IPS DF 19.7 (cell line): ENCODE measurements around the gene KCNG2.

ENCODE experiments used
- DNase-seq: peaks from one replicate; pipeline ENCODE4 v3.0.0-alpha.2; 2013; ENCODE audit warnings: low read depth, low spot score

The KCNG2 gene

DNA sequence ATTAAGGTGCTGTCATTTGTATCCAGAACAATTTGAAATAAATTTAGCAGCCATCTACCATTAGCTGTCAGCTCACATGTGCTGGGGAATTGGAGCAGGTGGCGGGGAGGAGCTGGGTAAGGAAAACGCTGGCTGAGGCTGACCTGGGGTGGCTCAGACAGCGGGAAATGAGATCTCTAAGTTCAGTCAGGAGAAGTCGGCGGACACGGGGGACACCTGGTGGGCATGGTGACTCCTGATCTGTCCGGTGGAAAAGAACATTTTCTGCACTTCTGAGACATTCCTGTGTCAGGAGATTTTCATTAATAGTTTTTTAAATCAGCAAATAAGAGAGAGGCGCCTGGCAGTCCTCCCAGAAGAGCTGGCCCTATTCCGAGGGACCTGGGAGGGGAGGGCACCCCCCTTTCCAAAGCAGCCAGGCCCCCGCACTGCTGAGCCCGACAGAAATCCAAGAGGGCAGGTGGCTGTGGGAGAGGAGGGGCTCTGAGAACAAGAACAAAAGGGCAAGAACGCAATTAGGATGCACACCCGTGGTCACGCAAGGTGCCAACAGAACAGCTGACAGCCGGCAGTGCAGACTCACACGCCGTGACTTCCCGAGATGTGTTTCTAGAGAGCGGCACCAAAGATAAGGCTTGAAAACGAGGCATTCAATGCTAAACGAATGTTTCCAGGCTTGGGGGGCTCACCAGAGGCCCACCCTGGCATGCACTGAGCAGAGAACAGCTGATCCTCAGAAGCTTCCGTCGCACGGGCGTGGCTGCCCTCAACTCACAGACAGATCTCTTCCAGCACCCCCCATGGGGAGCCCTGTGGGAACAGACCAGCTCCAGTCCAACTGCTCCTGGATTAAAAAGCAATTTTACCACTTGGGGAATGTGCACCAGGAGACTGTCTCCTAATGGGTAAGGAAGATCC, 127.3 kb downstream of the KCNG2 start:
- no peak for DNase-seq

DNA sequence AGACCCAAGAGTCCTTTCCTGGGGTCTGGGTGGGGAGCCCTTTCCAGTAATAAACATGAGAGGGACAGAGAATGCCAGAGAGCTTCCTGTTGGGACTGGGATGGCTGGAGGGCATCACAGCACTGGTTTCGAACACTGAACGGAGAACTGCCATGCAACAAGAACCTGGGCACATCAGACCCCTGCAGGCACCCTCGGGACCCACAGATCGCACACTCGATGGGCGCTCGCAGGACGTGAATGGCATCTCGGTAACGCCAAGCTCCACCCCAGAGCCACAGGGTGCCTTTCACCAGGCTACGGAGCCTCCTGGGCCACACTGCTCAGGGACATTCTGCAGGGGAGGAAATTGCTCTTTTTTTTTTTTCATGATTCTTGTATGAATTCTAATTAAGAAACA, 128.6 kb downstream of the KCNG2 start:
- DNase-seq: no peak

DNA sequence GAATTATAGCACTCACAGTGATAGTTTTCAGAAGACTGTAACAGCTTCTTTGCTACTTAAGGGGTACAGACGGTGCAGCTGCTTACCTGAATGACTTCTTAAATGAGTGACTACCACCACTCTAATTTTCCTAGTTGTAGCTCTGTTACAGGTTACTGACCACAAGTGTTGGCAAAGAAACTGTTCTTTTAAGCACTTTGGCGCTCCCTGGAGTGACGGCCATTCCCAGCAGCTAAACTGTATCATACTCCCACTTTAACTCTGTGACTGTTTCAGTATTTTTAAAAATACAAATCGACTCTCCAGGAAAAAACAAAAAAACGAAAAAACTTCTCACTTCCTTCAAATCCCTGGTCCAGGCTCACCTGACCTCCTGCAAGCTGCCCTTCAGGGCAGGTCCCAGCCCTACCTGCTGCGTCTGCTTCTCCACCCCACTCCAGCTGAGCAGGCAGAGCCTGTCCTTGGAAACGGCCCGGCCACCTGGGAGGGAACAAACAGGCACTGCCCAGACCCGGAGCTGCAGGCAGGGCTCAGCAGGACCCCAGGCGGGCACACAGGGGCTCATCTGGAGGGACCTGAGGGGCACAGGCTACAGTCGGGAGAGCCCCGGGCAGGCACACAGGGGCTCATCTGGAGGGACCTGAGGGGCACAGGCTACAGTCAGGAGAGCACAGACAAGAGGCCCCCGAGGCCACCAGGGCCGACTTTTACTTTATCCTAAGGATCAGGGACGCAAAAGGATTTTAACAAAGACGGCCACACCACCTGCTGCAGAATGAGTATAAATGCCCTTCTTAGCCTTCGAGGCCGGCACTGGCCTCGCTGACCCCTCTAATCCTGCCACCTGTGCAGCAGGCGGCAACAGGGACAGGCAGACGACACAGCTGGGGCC, 129.2 kb downstream of the KCNG2 start:
- DNase-seq: no peak

DNA sequence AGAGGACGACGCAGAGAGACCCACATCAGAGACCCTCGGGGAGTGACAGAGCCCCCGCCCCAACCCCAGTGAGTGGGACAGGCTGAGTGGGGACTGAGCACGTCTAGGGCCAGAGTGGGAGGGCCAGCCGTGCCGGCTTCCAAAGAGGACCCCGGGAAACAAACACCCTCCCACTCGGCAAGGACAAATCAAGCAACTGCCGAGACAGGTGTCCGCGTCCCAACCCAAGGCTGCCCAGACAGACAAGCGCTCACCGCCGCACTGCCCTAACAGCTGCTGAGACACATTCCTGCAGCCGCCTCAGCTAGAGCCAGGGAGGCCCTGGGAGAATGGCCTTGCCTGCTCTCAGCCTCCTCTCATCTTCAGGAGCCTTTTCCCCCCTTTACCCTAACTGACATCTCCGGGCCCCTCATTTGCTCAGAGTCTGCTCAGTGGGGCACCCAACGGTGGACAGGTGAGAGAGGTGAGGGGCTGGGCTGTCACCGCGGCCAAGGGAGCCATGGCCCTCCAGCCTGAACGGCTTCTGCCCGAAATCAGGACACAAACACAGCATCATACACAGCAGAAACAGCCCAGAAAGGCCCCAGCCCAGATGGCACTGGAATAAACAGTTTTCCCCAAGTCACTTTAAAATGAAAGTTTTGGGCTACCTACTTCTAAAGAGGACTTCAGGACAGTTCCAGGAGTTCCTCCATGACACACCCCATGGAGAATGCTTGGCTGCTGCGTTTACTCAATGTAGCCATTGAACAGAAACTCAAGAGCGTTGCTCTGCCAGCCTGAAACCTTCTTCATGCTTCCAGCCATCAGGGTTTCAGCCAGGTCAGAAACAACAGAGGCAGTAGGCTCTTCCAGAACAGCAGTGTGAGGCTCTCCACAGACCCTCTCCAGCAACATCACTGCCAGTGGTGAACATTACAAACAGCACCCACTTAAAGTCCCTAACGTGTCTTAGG, 130.1 kb downstream of the KCNG2 start:
- no peak for DNase-seq

DNA sequence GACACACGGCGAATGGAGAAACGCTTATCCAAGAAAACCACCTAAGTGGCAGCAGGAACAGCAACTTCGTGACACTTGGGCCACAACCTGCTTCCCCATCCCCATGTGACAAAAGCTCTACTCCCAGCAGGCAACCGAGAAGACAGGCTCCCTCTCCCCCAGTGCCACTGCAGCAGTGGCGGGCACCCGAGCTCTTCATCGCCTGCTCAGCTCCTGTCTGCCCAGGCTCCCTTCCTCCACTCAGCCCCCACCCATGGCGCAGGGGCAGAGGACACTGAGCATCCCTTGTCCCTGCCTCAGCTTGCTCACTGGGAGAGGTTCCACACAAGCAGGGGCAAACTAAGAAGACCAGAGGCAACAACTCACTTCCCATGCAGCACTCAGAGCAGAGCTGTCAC, 130.8 kb downstream of the KCNG2 start:
- DNase-seq: no peak

DNA sequence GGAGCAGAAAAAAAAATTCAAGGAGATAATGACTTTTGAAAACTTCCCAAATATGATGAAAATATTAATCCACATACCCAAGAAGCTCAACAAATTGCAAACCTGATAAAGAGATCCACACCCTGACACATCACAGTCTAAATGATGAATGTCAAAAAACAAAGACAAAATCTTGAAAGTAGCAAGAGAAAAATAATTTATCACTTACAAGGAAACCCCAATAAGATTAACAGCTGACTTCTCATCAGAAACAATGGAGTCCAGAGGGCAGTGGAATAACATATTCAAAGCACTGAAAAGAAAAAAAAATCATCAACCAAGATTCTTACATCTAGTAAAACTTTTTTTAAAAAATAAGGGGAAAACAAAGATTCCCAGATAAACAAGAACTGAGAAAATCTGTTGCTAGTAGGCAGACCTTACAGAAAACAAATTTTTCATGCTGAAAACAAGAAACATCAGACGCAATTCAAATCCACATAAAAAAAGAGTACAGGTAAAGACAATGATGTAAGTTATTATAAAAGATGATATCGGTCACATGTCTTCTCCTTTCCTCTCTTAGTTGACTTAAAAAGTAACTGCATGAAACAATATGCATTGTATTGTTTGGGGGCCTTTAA, 132.4 kb downstream of the KCNG2 start:
- DNase-seq: no peak

DNA sequence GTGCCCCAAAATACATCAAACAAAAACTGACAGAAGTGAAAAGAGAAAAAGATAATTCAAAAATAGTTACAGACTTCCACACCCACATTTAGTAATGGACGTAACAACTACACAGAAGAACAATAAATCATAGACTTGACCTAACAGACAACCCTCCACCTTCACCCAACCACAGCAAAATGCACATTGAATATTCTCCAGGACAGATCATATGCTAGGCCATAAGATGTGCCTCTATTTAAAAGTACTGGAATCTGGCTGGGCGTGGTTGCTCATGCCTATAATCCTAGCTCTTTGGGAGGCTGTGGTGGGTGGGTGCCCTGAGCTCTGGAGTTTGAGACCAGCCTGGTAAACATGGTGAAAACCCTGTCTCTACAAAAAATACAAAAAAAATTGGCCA, 133.7 kb downstream of the KCNG2 start:
- no peak for DNase-seq

DNA sequence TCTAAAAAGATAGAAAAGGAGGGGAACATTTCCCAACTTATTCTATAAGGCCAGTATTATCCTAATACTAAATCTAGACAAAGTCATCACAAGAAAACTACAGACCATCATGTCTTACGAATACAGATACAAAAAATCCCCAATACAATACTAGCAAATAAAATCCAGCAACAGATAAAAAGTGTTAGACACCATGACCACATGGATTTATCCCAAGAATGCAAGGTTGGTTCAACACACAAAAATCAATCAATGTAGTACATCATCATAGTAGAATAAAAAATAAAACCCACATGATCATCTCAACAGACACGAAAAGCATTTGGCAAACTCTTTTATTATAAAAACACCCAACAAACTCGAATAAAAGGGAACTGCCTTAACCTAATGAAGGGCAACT, 135.2 kb downstream of the KCNG2 start:
- no peak for DNase-seq

DNA sequence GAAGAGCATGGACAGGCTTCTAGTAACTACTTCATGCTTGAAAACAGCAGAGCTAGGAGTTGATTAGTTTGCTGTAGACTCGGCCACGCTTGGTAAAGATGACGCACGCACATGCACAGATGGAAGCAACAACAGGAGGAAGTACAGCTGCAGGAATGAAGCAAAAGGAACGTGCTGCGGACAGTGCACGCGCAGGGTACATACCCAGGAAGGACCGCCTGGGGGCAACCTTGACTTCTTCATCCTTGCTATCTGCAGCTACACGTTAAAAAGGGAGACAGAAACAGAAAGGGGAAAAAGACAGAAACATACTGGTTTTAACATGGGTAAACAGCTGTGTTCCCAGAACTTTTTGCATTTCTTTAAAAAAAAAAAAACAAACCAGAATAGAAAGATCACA, 136.0 kb downstream of the KCNG2 start:
- DNase-seq: no peak

DNA sequence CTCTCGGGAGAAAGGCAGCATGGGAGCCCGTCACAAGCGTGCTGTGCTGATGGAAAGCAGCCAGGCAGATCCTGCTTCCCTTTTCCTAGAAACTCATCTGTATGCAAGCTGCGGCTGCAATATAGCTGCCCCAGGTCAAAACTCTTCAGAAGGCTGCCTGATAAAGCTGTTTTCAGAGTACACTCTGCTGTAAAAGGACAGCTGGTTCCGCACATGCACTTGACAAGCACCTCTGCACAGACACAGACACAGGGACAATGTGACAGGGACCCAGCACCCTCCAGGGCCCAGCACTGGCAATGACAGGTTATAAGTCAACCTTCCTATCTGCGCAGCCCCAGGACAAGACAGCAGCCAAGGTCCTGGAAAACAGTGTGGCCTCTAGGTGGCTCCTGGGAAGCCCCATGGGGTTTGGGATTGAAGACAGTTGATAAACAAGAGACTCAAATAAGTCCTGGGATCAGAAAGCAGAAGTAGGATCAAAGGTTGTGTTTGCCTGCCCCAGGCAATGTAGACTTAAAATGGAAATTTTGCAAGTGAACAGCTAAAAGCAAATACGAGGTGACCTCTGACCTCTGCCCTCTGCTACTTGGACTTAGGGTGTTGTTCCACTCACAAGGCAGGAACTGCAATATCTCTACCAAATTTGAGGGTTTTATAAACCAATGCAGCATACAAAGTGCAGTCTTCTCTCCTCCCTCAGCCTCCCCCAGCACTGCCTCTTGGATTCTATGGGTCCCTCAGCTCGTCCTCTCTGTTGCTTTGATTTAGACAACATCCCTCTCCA, 136.8 kb downstream of the KCNG2 start:
- DNase-seq: no peak

DNA sequence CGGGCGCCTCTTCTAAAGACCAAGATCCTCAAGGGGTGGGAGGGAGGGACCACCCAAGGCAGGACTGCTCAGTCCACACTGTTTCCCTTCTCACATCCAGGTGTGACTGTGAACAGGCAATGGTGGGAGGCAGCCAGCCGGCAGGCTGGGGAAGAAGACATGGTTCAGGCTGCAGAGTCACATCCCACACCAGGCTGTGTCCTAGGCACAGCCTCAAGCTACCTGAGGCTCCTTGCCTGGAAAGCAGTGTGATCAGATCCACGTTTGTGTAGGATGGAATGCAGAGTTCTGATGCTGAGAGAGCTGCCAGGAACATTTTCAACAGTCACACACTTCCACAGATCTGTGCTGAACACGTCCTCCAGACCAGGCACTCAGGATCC, 137.4 kb downstream of the KCNG2 start:
- no peak for DNase-seq

DNA sequence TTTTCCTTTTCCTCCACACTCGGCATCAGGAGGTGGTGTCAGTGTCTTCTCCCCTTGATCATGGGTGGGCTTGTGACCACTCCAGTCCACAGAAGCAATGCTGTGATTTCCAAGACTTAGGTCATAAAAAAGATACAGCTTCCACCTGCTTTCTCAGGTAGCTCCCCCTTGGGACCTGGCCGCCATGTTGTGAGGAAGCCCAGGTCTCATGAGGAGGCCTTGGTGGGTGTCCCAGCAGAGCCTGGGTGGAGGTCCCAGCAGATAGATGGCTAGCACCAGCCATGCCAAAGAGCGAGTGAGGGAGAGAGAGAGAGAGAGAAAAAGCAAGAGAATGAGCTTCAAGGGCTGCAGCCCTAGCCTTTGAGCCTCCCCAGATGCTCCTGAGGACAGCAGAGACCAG, 137.8 kb downstream of the KCNG2 start:
- no peak for DNase-seq

DNA sequence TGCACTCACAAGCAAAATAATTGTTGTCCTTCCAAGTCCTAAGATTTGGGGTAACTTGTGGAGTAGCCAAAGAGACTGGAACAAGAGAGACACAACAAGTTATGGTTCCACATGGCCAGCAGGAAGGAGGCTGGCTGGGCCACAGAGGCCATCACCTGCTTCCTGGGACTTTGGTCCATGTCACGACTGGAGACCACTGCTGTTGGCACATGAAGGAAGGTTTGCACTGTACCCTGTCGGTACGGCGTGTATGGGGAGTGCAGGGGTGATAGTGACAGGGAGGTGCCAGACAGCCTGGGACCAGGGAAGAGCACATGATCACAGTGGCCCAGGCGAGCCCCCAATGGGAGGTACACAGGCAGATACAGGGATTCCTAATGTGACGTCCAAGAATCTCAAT, 138.2 kb downstream of the KCNG2 start:
- DNase-seq: no peak

DNA sequence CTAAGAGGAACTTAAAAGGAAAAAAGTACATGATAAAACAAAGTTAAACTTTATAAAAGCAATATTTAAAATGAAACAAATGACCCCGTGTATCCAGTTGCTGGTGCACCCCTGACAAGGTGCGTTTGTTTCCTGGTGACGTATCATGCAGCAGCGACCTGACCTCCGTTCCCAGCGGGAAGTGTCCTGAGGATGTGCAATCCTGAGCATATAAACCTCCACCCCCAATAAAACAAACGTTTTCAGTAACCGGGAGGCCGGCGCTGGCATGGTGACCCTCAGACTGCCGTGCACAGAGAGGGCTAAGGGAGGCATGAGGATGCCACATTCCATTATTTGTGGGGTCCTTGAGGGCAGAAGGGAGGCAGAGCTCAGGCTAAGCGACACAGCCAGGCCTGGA, 138.9 kb downstream of the KCNG2 start:
- no peak for DNase-seq

DNA sequence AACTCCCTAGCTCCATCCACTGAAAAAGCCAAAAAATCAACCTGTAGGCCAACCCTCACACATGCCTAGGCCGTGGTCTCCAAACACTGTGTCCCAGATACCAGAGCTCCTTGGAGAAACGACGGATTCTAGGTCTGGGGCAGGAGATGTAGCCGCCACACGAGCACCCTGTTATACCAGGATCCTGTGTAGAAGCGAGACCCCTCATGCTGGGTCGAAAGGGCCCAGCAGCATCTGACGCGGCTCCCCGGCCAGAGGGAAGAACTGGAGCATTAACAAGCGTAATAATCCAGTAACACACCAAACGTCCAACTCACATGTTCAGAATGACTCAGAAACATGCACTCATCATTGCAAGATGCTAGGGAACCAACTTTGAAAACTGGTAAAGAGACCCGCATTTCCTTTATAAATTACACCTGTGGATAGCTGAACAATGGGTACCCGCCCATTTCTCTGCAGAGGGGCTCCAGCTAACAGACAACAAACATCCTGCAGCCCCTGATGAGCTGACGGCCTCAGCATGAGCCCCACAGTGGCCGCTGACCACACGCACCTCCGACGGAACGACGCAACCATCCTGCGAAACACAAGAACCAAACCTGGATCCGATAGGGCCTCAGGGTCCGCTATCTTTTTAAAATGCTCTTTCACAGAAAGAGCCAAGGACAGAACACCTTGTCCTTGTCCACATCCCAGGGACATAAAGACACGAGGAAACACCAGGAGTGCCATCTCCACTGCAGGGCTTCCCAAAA, 139.5 kb downstream of the KCNG2 start:
- no peak for DNase-seq

DNA sequence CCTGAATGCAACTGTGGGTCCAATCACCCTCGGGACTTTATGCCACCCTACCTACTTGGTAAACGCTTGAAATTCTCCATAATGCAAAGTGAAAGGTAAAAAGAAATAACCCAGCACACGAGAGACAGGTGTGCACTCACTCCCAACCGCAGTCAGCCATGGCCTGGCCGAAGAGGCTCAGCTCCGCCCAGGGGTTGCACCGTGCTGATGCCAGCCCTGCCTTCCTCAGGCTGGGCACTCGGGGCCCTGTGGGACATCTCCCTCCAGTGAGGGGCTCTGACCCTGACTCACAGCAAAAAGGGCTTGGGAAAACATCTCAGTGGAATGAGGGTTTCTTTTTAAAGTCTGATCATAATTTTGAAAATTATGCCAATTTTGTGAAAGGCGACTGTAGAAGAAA, 140.5 kb downstream of the KCNG2 start:
- no peak for DNase-seq

DNA sequence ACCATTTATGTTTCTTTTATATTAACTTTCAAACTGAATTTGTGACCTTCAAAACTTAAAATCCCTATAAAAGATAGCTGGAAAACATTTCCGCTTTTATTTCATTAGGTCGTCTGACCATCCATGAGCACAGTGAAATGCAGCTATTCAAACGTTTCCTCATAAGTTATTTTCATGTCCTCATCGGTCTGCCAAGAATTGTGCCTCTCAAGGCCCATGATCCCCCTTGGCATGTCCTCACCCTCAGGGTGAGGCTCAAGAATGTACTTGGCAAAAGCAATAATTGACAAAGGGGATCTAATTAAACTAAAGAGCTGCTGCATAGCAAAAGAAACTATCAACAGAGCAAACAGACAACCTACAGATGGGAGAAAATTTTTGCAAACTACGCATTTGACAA, 141.4 kb downstream of the KCNG2 start:
- DNase-seq: no peak

DNA sequence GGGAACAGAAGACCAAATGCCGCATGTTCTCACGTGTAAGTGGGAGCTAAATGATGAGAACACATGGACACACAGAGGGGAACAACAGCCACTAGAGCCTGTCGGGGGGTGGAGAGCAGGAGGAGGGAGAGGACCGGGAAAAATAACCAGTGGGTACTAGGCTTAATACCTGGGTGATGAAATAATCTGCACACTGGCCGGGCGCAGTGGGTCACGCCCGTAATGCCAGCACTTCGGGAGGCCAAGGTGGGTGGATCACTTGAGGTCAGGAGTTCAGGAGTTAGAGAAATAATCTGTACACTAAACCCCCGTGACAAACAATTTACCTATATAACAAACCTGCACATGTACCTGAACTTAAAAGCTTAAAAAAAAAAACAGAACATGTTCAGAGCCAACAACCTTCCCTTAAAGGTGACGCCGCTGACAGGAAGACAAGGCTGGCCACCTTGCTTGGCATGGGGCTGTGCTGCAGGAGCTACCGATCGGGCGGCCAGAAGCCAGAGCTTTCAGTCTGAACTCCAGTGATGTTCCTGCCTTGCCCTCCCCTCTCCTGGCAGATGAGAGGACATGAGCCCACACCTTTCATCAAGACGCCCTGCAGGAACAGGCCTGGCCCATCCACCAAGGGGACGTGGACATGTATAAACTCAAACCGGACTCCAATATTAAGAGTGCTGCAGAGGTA, 142.5 kb downstream of the KCNG2 start:
- no peak for DNase-seq
